H9 (cell line): ENCODE data around the gene OR4D1. TPM values are rescaled to one million over a fixed set of nuclear protein-coding genes. Genes with fewer than 3 reads are reported as not detected.

Experiments used
- DNase-seq: peaks from one replicate; pipeline ENCODE4 v3.0.0-alpha.2; 2017
- H2AFZ ChIP-seq: one replicate; pipeline ENCODE4 v1.6.1; 2013; ENCODE audit warnings: mild to moderate bottlenecking, low read length, control low read depth, moderate library complexity
- H2AK5ac ChIP-seq: 2 replicates; pipeline ENCODE4 v1.6.1; 2013; ENCODE audit warnings: low read length, control low read depth, mixed read lengths; ENCODE audit not compliant: insufficient read length
- H2BK120ac ChIP-seq: one replicate; pipeline ENCODE4 v1.6.1; 2013; ENCODE audit warnings: low read depth, mild to moderate bottlenecking, low read length, control low read depth, inconsistent platforms; ENCODE audit not compliant: poor library complexity, severe bottlenecking
- H2BK12ac ChIP-seq: 2 replicates; pipeline ENCODE4 v1.6.1; 2013; ENCODE audit warnings: low read length, control low read depth, mixed read lengths, low read depth; ENCODE audit not compliant: insufficient read length
- H2BK15ac ChIP-seq: 2 replicates; pipeline ENCODE4 v1.6.1; 2013; ENCODE audit warnings: low read depth, low read length, control low read depth
- H2BK20ac ChIP-seq: one replicate; pipeline ENCODE4 v1.6.1; 2013; ENCODE audit warnings: low read depth, mild to moderate bottlenecking, low read length, control low read depth, inconsistent platforms; ENCODE audit not compliant: poor library complexity, severe bottlenecking
- H2BK5ac ChIP-seq: 2 replicates; pipeline ENCODE4 v1.6.1; 2013; ENCODE audit warnings: low read length, control low read depth, mixed read lengths; ENCODE audit not compliant: insufficient read length
- H3K14ac ChIP-seq: 2 replicates; pipeline ENCODE4 v1.6.1; 2013; ENCODE audit warnings: low read length, control low read depth; ENCODE audit not compliant: insufficient read depth
- H3K18ac ChIP-seq: 2 replicates; pipeline ENCODE4 v1.6.1; 2013; ENCODE audit warnings: low read depth, mild to moderate bottlenecking, mixed read lengths, low read length, control low read depth; ENCODE audit not compliant: insufficient read length
- H3K23ac ChIP-seq: 2 replicates; pipeline ENCODE4 v1.6.1; 2013; ENCODE audit warnings: low read length, control low read depth, mixed read lengths, low read depth; ENCODE audit not compliant: insufficient read length
- H3K23me2 ChIP-seq: 2 replicates; pipeline ENCODE4 v1.6.1; 2013; ENCODE audit warnings: low read depth, mild to moderate bottlenecking, mixed read lengths, low read length, control low read depth; ENCODE audit not compliant: insufficient read length, poor library complexity, severe bottlenecking
- H3K27ac ChIP-seq: 2 replicates; pipeline ENCODE4 v1.5.1; 2013; ENCODE audit warnings: low read length, control low read depth, mixed read lengths, low read depth; ENCODE audit not compliant: insufficient read length
- H3K27me3 ChIP-seq: 2 replicates; pipeline ENCODE4 v1.6.1; 2013; ENCODE audit warnings: low read length, control low read depth, inconsistent platforms; ENCODE audit not compliant: insufficient read depth
- H3K4ac ChIP-seq: 2 replicates; pipeline ENCODE4 v1.6.1; 2013; ENCODE audit warnings: low read depth, mild to moderate bottlenecking, control low read depth, inconsistent platforms, low read length, moderate library complexity
- H3K4me1 ChIP-seq: 2 replicates; pipeline ENCODE4 v1.6.1; 2013; ENCODE audit warnings: low read length, control low read depth, inconsistent platforms; ENCODE audit not compliant: insufficient read depth
- H3K4me2 ChIP-seq: 2 replicates; pipeline ENCODE4 v1.6.1; 2013; ENCODE audit warnings: low read length, control low read depth, mixed read lengths; ENCODE audit not compliant: insufficient read length, insufficient read depth
- H3K56ac ChIP-seq: 2 replicates; pipeline ENCODE4 v1.6.1; 2013; ENCODE audit warnings: low read depth, mild to moderate bottlenecking, mixed read lengths, low read length, control low read depth; ENCODE audit not compliant: insufficient read length
- H3K79me1 ChIP-seq: 2 replicates; pipeline ENCODE4 v1.6.1; 2013; ENCODE audit warnings: low read depth, mild to moderate bottlenecking, moderate library complexity, low read length, control low read depth, inconsistent platforms; ENCODE audit not compliant: insufficient read depth, poor library complexity, severe bottlenecking
- H3K79me2 ChIP-seq: 2 replicates; pipeline ENCODE4 v1.6.1; 2013; ENCODE audit warnings: low read length, control low read depth, inconsistent platforms; ENCODE audit not compliant: insufficient read depth
- H3K9ac ChIP-seq: 2 replicates; pipeline ENCODE4 v1.6.1; 2013; ENCODE audit warnings: low read length, control low read depth, mixed read lengths; ENCODE audit not compliant: insufficient read length; ENCODE audit errors: extremely low read depth
- H3K9me3 ChIP-seq: one replicate; pipeline ENCODE4 v1.6.1; 2013; ENCODE audit warnings: low read depth, low read length, inconsistent platforms; ENCODE audit not compliant: control insufficient read depth
- H3T11ph ChIP-seq: one replicate; pipeline ENCODE4 v1.6.1; 2013; ENCODE audit warnings: mild to moderate bottlenecking, low read length, control low read depth, inconsistent platforms
- H4K20me1 ChIP-seq: one replicate; pipeline ENCODE4 v1.6.1; 2013; ENCODE audit not compliant: control insufficient read depth, insufficient read length, insufficient read depth
- H4K5ac ChIP-seq: 2 replicates; pipeline ENCODE4 v1.6.1; 2013; ENCODE audit warnings: low read depth, mild to moderate bottlenecking, mixed read lengths, low read length, control low read depth; ENCODE audit not compliant: insufficient read length
- H4K8ac ChIP-seq: replicated peaks from 2 replicates; pipeline ENCODE4 v1.6.1; 2013; ENCODE audit warnings: low read length, control low read depth, mixed read lengths, low read depth; ENCODE audit not compliant: insufficient read length
- H4K91ac ChIP-seq: 2 replicates; pipeline ENCODE4 v1.6.1; 2013; ENCODE audit warnings: low read depth, mild to moderate bottlenecking, moderate library complexity, mixed read lengths, low read length, control low read depth; ENCODE audit not compliant: insufficient read length
- H3K27ac Mint-ChIP-seq, 3 experiments: 2 replicates in 2 of 3; 3 replicates in 1 of 3; pipeline ENCODE4 v1.8.0; 2020 to 2021; ENCODE audit warnings: mixed read lengths in 3 of 3, mild to moderate bottlenecking in 1 of 3, moderate library complexity in 1 of 3
- H3K27me3 Mint-ChIP-seq: 2 replicates; pipeline ENCODE4 v1.8.0; 2021; ENCODE audit warnings: low read depth, mild to moderate bottlenecking, moderate library complexity, mixed read lengths
- H3K36me3 Mint-ChIP-seq, 3 experiments: 2 replicates in 2 of 3; 3 replicates in 1 of 3; pipeline ENCODE4 v1.8.0; 2020 to 2021; ENCODE audit warnings: low read depth in 3 of 3, mixed read lengths in 3 of 3; ENCODE audit not compliant: insufficient read depth in 1 of 3
- H3K4me1 Mint-ChIP-seq, 2 experiments: 2 replicates each; pipeline ENCODE4 v1.8.0; 2020; ENCODE audit warnings: mixed read lengths in 2 of 2
- H3K4me3 Mint-ChIP-seq, 2 experiments: 2 replicates in 1 of 2; 3 replicates in 1 of 2; pipeline ENCODE4 v1.8.0; 2020 to 2021; ENCODE audit warnings: mild to moderate bottlenecking in 2 of 2, mixed read lengths in 2 of 2, moderate library complexity in 1 of 2
- H3K9me3 Mint-ChIP-seq, 2 experiments: 2 replicates in 1 of 2; 3 replicates in 1 of 2; pipeline ENCODE4 v1.8.0; 2020; ENCODE audit warnings: mild to moderate bottlenecking in 2 of 2, mixed read lengths in 2 of 2, moderate library complexity in 1 of 2
- CTCF ChIP-seq: fragments of 200-600 bp; sonication (generic); conservative IDR thresholded peaks from 3 replicates; pipeline ENCODE4 v1.8.0; 2021; ENCODE audit warnings: antibody characterized with exemption, mild to moderate bottlenecking
- WGBS: extraction: QIAGEN DNeasy Blood & Tissue Kit; methylation state at CpG from one replicate; pipeline ENCODE4 v1.1.7; 2013; ENCODE audit warnings: missing lambda C conversion rate, low lambda C conversion rate, mixed read lengths; ENCODE audit not compliant: insufficient read length; ENCODE audit errors: extremely low coverage; 5-methylcytosine and 5-hydroxymethylcytosine counted together
- total RNA-seq: library from RNA; stranded (reverse); gene quantifications from 2 replicates; pipeline ENCODE4 v1.2.1, GENCODE V29; 2021

The OR4D1 gene
- total RNA-seq, 1 experiment from 2014 or later: 0.11 TPM

- Mint-ChIP-seq H3K4me3 (no peak overlapping the region), H3K27me3 (peaks cover 11% of the 10 kb centered on the region)
- DNase-seq: no peak
Measured at GRCh38 chr17:58187675-58188074, 39.5 kb downstream of the OR4D1 start.

More at GRCh38 chr17:58187675-58188074, 39.5 kb downstream of the OR4D1 start:
- TF ChIP-seq CTCF: no peak
- H3K23ac ChIP-seq: no peak overlapping the region
- H3K9ac ChIP-seq: no peak overlapping the region
- H3K9me3 ChIP-seq: no peaks in the 10 kb centered on the region
- no peaks in the 10 kb centered on the region for H4K20me1 ChIP-seq
- H3K36me3 Mint-ChIP-seq: no peaks in the 10 kb centered on the region
- H3K4me2 ChIP-seq: no peak overlapping the region
- H3K79me2 ChIP-seq: no peaks in the 10 kb centered on the region
- H3K56ac ChIP-seq: no peak overlapping the region
- peaks cover 13 to 14% of the 10 kb centered on the region in 2 experiments for H3K4me1 Mint-ChIP-seq
- H4K91ac ChIP-seq: no peak overlapping the region
- H3T11ph ChIP-seq: no peak overlapping the region
- no peaks in the 10 kb centered on the region for H3K27me3 ChIP-seq
- H2BK15ac ChIP-seq: no peak overlapping the region
- no peak overlapping the region for H2BK5ac ChIP-seq
- H2BK120ac ChIP-seq: no peak overlapping the region
- no peak overlapping the region for H3K18ac ChIP-seq
- no peak overlapping the region for H2BK20ac ChIP-seq
- H2AK5ac ChIP-seq: no peak overlapping the region
- H3K79me1 ChIP-seq: no peaks in the 10 kb centered on the region
- H4K5ac ChIP-seq: no peak overlapping the region
- no peak overlapping the region for H3K27ac Mint-ChIP-seq
- no peak overlapping the region for H3K4ac ChIP-seq
- WGBS: no CpG with 5 or more reads among the region's 7 CpGs
- H2AFZ ChIP-seq: no peak overlapping the region
- H4K8ac ChIP-seq: no peak overlapping the region
- H3K23me2 ChIP-seq: no peaks in the 10 kb centered on the region
- no peak overlapping the region for H3K14ac ChIP-seq
- H3K27ac ChIP-seq: no peak overlapping the region
- no peaks in the 10 kb centered on the region; a peak in 1 of 5 replicates for H3K9me3 Mint-ChIP-seq
- no peak overlapping the region for H2BK12ac ChIP-seq
- H3K4me1 ChIP-seq: no peaks in the 10 kb centered on the region
